Cardiac muscle cell (in vitro differentiated cells and primary cell): ENCODE measurements around the gene ABCA9. TPM values are rescaled to one million over a fixed set of nuclear protein-coding genes. Genes with fewer than 3 reads are reported as not detected.
"Not testable (repeated sequence)": the region's sequence is repeated elsewhere in the genome, so short reads cannot be mapped to it uniquely, and the experiment has no call there.

Source experiments
- DNase-seq, 2 donors: peaks; one replicate each; pipeline versions ENCODE4 v3.0.0 to v3.0.0-alpha.2; 2010 to 2017; ENCODE audit warnings: low read depth in 1 of 2, low spot score in 1 of 2
- H3K27ac ChIP-seq: fragments of 200-600 bp; sonication (generic); 2 replicates; pipeline ENCODE4 v1.5.1; 2016
- H3K27me3 ChIP-seq: fragments of 200-600 bp; sonication (generic); 2 replicates; pipeline ENCODE4 v1.6.0; 2016; ENCODE audit warnings: control low read depth
- H3K36me3 ChIP-seq: fragments of 200-600 bp; sonication (generic); 2 replicates; pipeline ENCODE4 v1.5.1; 2016; ENCODE audit warnings: control low read depth
- H3K4me1 ChIP-seq: fragments of 200-600 bp; sonication (generic); 2 replicates; pipeline ENCODE4 v1.8.1; 2017; ENCODE audit warnings: low read depth, mild to moderate bottlenecking, mixed run types
- H3K4me3 ChIP-seq: fragments of 200-600 bp; sonication (generic); 2 replicates; pipeline ENCODE4 v1.5.1; 2016; ENCODE audit warnings: mild to moderate bottlenecking
- H3K9me3 ChIP-seq: fragments of 200-600 bp; sonication (generic); 2 replicates; pipeline ENCODE4 v1.5.1; 2017; ENCODE audit warnings: low read depth, mild to moderate bottlenecking, control low read depth
- CTCF ChIP-seq: IDR thresholded peaks from 2 replicates; pipeline ENCODE4 v1.5.1; 2012; ENCODE audit warnings: low read depth, mild to moderate bottlenecking, low read length
- polyA plus RNA-seq: library from polyadenylated mRNA; unstranded; fragments of >200 nt; fragmentation: Nextera tagmentation; extraction: Ambion mirVana; gene quantifications from 2 replicates; pipeline ENCODE4 v1.2.1, GENCODE V29; 2016
- total RNA-seq: library from RNA; depleted of rRNA; stranded (reverse); fragments of >200 nt; gene quantifications from 2 replicates; pipeline ENCODE4 v1.2.3, GENCODE V29; 2016

ABCA9 gene
- total and polyA plus RNA-seq, 2 experiments from 2014 or later, result 0.09 TPM; not detected in 1

GRCh38 chr17:68963958-68964357 is 96.8 kb downstream of the ABCA9 start:
- H3K27me3 ChIP-seq, result no peaks in the 10 kb centered on the region
- H3K9me3 ChIP-seq, result no peaks in the 10 kb centered on the region
- H3K27ac ChIP-seq, result no peak overlapping the region
- H3K4me1 ChIP-seq, result no peaks in the 10 kb centered on the region
- H3K4me3 ChIP-seq, result no peak overlapping the region
- DNase-seq, result no peak
- no peaks in the 10 kb centered on the region for H3K36me3 ChIP-seq
- TF ChIP-seq CTCF, result no peak

GRCh38 chr17:68961214-68961882 is 99.4 kb downstream of the ABCA9 start:
- Histone ChIP-seq H3K27ac (no peak overlapping the region), H3K27me3 (no peaks in the 10 kb centered on the region), H3K4me1 (no peaks in the 10 kb centered on the region), H3K9me3 (no peaks in the 10 kb centered on the region), H3K36me3 (no peaks in the 10 kb centered on the region), H3K4me3 (no peak overlapping the region)
- no peak for TF ChIP-seq CTCF
- no peak for DNase-seq

GRCh38 chr17:68959117-68959516 is 101.6 kb downstream of the ABCA9 start:
- H3K9me3 ChIP-seq, H3K4me3 ChIP-seq, H3K36me3 ChIP-seq, DNase-seq, H3K27ac ChIP-seq, H3K27me3 ChIP-seq: not testable (repeated sequence)
- H3K4me1 ChIP-seq, result peaks cover 13% of the 10 kb centered on the region

GRCh38 chr17:68957944-68958343 is 102.8 kb downstream of the ABCA9 start:
- no peak for DNase-seq
- no peak overlapping the region for H3K27ac ChIP-seq
- TF ChIP-seq CTCF, result no peak
- H3K4me1 ChIP-seq, result peaks cover 13% of the 10 kb centered on the region
- no peak overlapping the region for H3K4me3 ChIP-seq
- no peaks in the 10 kb centered on the region for H3K27me3 ChIP-seq
- no peaks in the 10 kb centered on the region for H3K9me3 ChIP-seq
- H3K36me3 ChIP-seq, result no peaks in the 10 kb centered on the region

- TF ChIP-seq CTCF, result no peak
- H3K27ac ChIP-seq, result peak within 1 kb of the TSS; percentile 44
- DNase-seq, result peak; percentile 62 to 88
These were observed 105.4 kb downstream of the ABCA9 start, which contains the start of gene ABCA8 for GRCh38 chr17:68955181-68955841. ABCA8 (minus strand) TSS chr17:68955392; CDS start chr17:68942034, 13,358 bp downstream.

More at GRCh38 chr17:68955181-68955841, 105.4 kb downstream of the ABCA9 start, which contains the start of gene ABCA8:
- no peaks in the 10 kb centered on the region for H3K9me3 ChIP-seq
- no peaks in the 10 kb centered on the region for H3K36me3 ChIP-seq
- H3K4me3 ChIP-seq, result peak within 1 kb of the TSS; percentile 23
- H3K4me1 ChIP-seq, result peaks cover 13% of the 10 kb centered on the region
- no peaks in the 10 kb centered on the region for H3K27me3 ChIP-seq
